Right atrium auricular region (tissue), 2 donors: ENCODE measurements around the gene RFT1. TPM values are rescaled to one million over a fixed set of nuclear protein-coding genes. Genes with fewer than 3 reads are reported as not detected.

Experiments
- DNase-seq: peaks from one replicate; pipeline ENCODE4 v3.0.0-alpha.2; 2019; ENCODE audit warnings: low spot score
- H3K27ac ChIP-seq, 2 donors: fragments of 200-600 bp; sonication (generic); 1 replicate in 1 of 2; 2 replicates in 1 of 2; pipeline ENCODE4 v1.5.1; 2016 to 2019
- H3K27me3 ChIP-seq, 2 donors: fragments of 200-600 bp; sonication (generic); one replicate each; pipeline versions ENCODE4 v1.5.1 to v1.6.0; 2017 to 2019
- H3K36me3 ChIP-seq: fragments of 200-600 bp; sonication (generic); one replicate; pipeline ENCODE4 v1.5.1; 2016
- H3K4me1 ChIP-seq, 2 donors: fragments of 200-600 bp; sonication (generic); one replicate each; pipeline versions ENCODE4 v1.5.1 to v1.6.0; 2017 to 2019
- H3K4me3 ChIP-seq, 2 donors: fragments of 200-600 bp; sonication (generic); 1 replicate in 1 of 2; 2 replicates in 1 of 2; pipeline ENCODE4 v1.5.1; 2017 to 2019; ENCODE audit warnings: mild to moderate bottlenecking in 1 of 2, moderate library complexity in 1 of 2
- H3K9me3 ChIP-seq, 2 donors: fragments of 200-600 bp; sonication (generic); one replicate each; pipeline ENCODE4 v1.5.1; 2019
- CTCF ChIP-seq, 2 donors: fragments of 200-600 bp; sonication (generic); IDR thresholded peaks; one replicate each; pipeline ENCODE4 v1.5.1; 2019; ENCODE audit warnings: antibody characterized with exemption in 2 of 2
- total RNA-seq, 2 donors: library from RNA; depleted of rRNA; stranded (reverse); fragments of >200 nt; gene quantifications; one replicate each; pipeline ENCODE4 v1.1.0, GENCODE V29; 2016

RFT1 gene
- total RNA-seq, 2 donors from 2014 or later = 6.2 to 6.8 TPM

DNA sequence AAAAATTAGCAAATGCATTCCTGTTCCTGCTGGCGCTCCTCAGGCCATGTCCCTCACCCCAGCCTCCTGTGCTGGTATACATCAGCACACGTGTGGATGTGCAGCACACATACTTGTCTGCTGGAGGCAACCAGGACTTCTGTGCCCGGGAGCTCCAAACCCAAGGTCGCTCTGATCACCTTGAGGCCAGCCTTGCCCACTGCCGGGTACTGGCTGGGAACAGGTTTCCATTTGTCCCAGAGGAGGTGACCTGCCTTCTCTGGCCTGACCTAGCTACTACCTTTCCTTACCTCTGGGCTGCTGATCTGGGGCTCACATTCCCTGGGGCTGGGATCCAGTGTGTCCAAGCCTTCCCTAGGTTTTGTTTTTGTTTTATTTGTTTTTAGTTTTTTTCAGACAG lies 42.9 kb upstream of the RFT1 start:
- H3K36me3 ChIP-seq = peaks cover 11% of the 10 kb centered on the region
- H3K9me3 ChIP-seq = no peaks in the 10 kb centered on the region
- H3K27me3 ChIP-seq = no peaks in the 10 kb centered on the region
- H3K27ac ChIP-seq = no peak overlapping the region
- H3K4me3 ChIP-seq = no peak overlapping the region
- no peak for TF ChIP-seq CTCF (IDR thresholded peaks at IDR 0.05)
- no peak for DNase-seq
- H3K4me1 ChIP-seq = peaks cover 0 to 32% of the 10 kb centered on the region in 2 donors

- Histone ChIP-seq H3K27ac (no peak overlapping the region), H3K27me3 (no peaks in the 10 kb centered on the region), H3K36me3 (peaks cover 10% of the 10 kb centered on the region), H3K9me3 (no peaks in the 10 kb centered on the region), H3K4me3 (no peak overlapping the region), H3K4me1 (peaks cover 0 to 43% of the 10 kb centered on the region in 2 donors)
- DNase-seq = no peak
- TF ChIP-seq CTCF (IDR thresholded peaks at IDR 0.05) = no peak
These were observed 41.7 kb upstream of the RFT1 start for GRCh38 chr3:53171827-53172505.

- no peak overlapping the region for H3K27ac ChIP-seq
- H3K4me3 ChIP-seq = no peak overlapping the region
- no peak for TF ChIP-seq CTCF (IDR thresholded peaks at IDR 0.05)
- peaks cover 10% of the 10 kb centered on the region for H3K36me3 ChIP-seq
- H3K9me3 ChIP-seq = no peaks in the 10 kb centered on the region
- H3K27me3 ChIP-seq = no peaks in the 10 kb centered on the region
- no peak for DNase-seq
- peaks cover 0 to 50% of the 10 kb centered on the region in 2 donors for H3K4me1 ChIP-seq
These were observed 40.8 kb upstream of the RFT1 start for GRCh38 chr3:53171064-53171418.

DNA sequence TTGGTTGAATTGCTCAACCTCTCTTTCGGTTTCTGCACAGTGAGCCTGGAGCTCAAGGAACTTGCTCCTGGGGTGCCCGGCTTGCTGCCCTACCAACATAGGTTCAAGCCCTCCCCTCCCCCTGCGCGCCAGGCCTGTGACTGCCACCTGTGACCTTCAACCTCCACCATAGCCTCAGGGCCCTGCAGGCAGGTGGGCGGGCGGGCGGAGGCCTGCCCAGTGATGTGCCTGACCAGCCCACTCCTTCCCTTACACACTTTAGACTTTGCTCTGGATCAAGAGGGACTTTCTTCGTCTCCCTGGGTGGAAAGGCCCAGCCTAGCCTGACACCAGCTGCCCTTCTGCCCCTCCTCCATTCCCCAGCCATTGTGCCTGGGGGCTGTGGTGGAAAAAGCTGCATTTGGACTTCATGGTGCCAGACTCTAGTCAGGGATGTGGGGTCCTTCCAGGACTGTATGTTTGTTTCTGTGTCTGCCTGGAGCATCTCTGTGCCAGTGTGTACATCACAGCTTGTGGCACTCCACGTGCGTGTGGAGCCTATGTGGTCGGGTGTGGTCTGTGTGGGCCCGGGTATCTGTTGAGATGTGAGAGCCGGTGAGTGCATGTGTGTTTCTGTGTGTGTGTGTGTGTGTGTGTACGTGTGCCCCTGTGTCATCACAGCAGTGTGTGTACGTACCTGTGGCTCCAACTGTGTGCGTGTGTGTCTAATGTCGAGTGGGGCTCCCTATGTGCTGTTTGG lies 40.3 kb upstream of the RFT1 start:
- Histone ChIP-seq H3K36me3 (peaks cover 10% of the 10 kb centered on the region), H3K4me1 (peaks cover 0 to 52% of the 10 kb centered on the region in 2 donors), H3K4me3 (no peak overlapping the region), H3K27me3 (no peaks in the 10 kb centered on the region), H3K9me3 (no peaks in the 10 kb centered on the region), H3K27ac (no peak overlapping the region)
- TF ChIP-seq CTCF (IDR thresholded peaks at IDR 0.05) = no peak
- DNase-seq = no peak

GRCh38 chr3:53169832-53170324 lies 39.6 kb upstream of the RFT1 start:
- DNase-seq = no peak
- no peaks in the 10 kb centered on the region for H3K9me3 ChIP-seq
- peaks cover 10% of the 10 kb centered on the region for H3K36me3 ChIP-seq
- H3K4me3 ChIP-seq = no peak overlapping the region
- H3K27ac ChIP-seq = peak overlapping the region; percentile 1 to 5
- H3K27me3 ChIP-seq = no peaks in the 10 kb centered on the region
- no peak for TF ChIP-seq CTCF (IDR thresholded peaks at IDR 0.05)
- peaks cover 0 to 56% of the 10 kb centered on the region in 2 donors for H3K4me1 ChIP-seq
